Effector memory CD8-positive, alpha-beta T cell (primary cell): ENCODE data around the gene DYNC2LI1.

Source experiments
- ATAC-seq: fragments of 150-1000 bp; cut with Tn5 transposase; replicated peaks from 2 replicates; pipeline ENCODE4 v1.10.0; 2021; ENCODE audit warnings: mild to moderate bottlenecking, moderate library complexity
- DNase-seq, 3 experiments: peaks; one replicate each; pipeline ENCODE4 v3.0.0; 2021
- H3K27ac Mint-ChIP-seq, 2 donors: one replicate each; pipeline ENCODE4 v1.8.0; 2022; ENCODE audit warnings: mild to moderate bottlenecking in 2 of 2, mixed read lengths in 2 of 2, moderate library complexity in 2 of 2
- H3K27me3 Mint-ChIP-seq, 2 donors: one replicate each; pipeline ENCODE4 v1.8.0; 2022; ENCODE audit warnings: mixed read lengths in 2 of 2
- H3K36me3 Mint-ChIP-seq: one replicate; pipeline ENCODE4 v1.8.0; 2022; ENCODE audit warnings: mild to moderate bottlenecking, moderate library complexity, mixed read lengths; ENCODE audit not compliant: insufficient read depth
- H3K4me1 Mint-ChIP-seq, 2 donors: one replicate each; pipeline ENCODE4 v1.8.0; 2022; ENCODE audit warnings: low read depth in 2 of 2, mixed read lengths in 2 of 2
- H3K4me3 Mint-ChIP-seq, 2 donors: one replicate each; pipeline ENCODE4 v1.8.0; 2022; ENCODE audit warnings: mild to moderate bottlenecking in 2 of 2, mixed read lengths in 2 of 2, moderate library complexity in 2 of 2
- H3K9me3 Mint-ChIP-seq, 2 donors: one replicate each; pipeline ENCODE4 v1.8.0; 2022; ENCODE audit warnings: mixed read lengths in 2 of 2

DYNC2LI1 gene

DNA sequence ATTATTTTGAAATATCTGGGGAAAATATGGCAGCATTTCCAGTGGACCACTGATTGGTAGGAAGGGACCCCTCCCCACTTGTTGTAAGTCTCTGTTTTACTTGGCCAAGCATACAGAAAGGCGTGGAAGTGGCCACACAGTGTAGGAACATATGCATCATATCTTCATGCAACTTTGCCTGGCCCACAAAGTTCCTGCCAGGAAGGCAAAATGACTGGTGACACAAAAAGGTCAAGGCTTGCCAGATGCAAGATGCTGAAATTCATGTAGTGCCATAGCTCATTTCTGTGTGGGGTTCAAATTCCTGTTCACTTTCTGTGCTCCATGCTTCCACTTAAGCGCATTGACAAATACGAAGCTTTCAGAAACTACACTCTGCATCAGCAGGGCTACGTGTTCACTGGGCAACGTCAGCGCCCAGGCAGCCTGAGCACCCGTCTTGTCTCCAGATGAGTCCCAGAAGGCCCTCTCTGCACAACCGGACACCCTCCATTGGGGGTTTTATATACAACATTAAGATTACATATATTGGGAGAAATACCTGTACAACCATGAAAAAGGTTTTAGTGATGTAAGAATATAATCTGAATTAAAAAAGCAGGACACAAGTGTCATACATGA, 3.6 kb downstream of the DYNC2LI1 start:
- H3K9me3 Mint-ChIP-seq, result no peaks in the 10 kb centered on the region
- no peak overlapping the region for H3K27ac Mint-ChIP-seq

DNA sequence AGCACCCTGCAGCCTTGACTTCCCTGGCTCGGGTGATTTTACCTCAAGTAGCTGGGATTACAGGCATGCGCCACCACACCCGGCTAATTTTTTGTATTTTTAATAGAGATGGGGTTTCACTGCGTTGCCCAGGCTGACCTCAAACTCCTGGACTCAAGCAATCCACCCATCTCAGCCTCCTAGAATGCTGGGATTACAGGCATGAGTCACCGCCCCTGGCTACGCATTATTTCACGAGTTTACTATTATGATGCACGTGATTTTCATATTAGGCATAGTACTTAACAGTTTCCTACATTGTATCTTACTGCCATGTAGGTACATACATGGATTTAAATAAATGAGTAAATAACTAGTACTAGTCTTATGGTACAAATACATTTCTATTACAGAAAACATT, 4.4 kb downstream of the DYNC2LI1 start:
- ATAC-seq (no peak), DNase-seq (no peak)
- H3K4me1 Mint-ChIP-seq, result peaks cover 10 to 11% of the 10 kb centered on the region in 2 donors
- H3K4me3 Mint-ChIP-seq, result no peak overlapping the region
- H3K9me3 Mint-ChIP-seq, result no peaks in the 10 kb centered on the region
- H3K27ac Mint-ChIP-seq, result no peak overlapping the region
- H3K36me3 Mint-ChIP-seq, result no peaks in the 10 kb centered on the region
- no peaks in the 10 kb centered on the region for H3K27me3 Mint-ChIP-seq

More for the DNA sequence above, 3.6 kb downstream of the DYNC2LI1 start:
- H3K36me3 Mint-ChIP-seq, result no peaks in the 10 kb centered on the region
- DNase-seq (no peak), ATAC-seq (no peak)
- H3K27me3 Mint-ChIP-seq, result no peaks in the 10 kb centered on the region
- peaks cover 10 to 11% of the 10 kb centered on the region in 2 donors for H3K4me1 Mint-ChIP-seq
- no peak overlapping the region for H3K4me3 Mint-ChIP-seq

DNA sequence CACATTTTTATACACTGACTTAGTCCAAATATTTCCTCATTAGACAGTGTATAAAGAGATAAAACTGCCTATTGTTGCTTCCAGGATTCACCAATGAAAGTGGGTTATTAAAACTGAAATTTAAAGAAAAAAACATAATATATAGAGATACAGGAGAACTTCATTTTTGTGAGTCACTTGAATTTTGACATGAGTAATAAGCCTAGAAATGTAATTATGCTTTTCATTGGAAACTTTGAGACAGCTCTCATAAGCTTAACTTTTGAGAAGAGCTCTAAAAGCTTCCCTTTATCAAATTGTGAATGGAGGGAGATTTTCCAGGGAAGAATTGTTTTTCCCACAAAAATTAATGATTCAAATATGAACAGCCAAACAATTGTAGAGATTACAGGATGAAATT, 14.1 kb downstream of the DYNC2LI1 start:
- Mint-ChIP-seq H3K9me3 (no peaks in the 10 kb centered on the region), H3K4me1 (no peaks in the 10 kb centered on the region), H3K4me3 (no peak overlapping the region), H3K36me3 (no peaks in the 10 kb centered on the region), H3K27me3 (no peaks in the 10 kb centered on the region), H3K27ac (no peak overlapping the region)
- DNase-seq (no peak), ATAC-seq (no peak)

DNA sequence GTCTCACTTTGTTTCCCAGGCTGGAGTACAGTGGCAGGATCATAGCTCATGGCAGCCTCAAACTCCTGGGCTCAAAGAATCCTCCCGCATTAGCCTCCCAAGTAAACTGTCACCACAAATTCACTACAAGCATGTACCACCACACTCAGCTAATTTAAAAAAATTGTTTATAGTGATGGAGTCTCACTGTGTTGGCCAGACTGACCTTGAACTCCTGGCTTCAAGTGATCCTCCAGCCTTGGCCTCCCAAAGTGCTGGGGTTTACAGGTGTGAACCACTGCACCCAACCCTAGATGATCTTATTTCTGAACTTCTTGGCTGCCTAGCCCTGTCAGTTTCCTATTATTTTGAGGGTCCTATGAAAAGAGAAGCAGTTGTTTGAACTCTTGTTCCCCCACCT, 14.8 kb downstream of the DYNC2LI1 start:
- no peak for DNase-seq
- H3K4me3 Mint-ChIP-seq, result no peak overlapping the region
- no peaks in the 10 kb centered on the region for H3K9me3 Mint-ChIP-seq
- no peaks in the 10 kb centered on the region for H3K36me3 Mint-ChIP-seq
- H3K4me1 Mint-ChIP-seq, result no peaks in the 10 kb centered on the region
- H3K27me3 Mint-ChIP-seq, result no peaks in the 10 kb centered on the region
- no peak overlapping the region for H3K27ac Mint-ChIP-seq
- ATAC-seq, result no peak

DNA sequence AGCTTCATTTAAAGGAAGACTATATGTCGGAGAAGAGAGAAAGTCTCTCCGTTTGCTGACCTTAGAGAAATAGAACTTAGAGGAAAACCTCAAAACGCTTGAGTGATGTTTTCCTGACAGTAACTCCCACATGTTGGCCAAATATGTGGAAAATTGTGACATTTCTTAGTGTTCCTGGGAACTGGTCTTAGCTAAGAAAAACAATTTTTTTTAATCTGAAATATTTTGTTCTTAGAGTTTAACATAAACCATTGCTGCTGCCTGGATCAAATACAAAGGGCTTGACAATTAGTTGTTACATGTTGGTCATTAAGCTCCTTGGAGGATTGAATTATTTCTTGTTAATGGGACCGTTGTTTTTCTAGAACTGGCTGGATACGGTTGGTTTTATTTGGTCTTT, 16.3 kb downstream of the DYNC2LI1 start:
- no peak overlapping the region for H3K27ac Mint-ChIP-seq
- DNase-seq (no peak), ATAC-seq (no peak)
- peaks cover 3% of the 10 kb centered on the region for H3K36me3 Mint-ChIP-seq
- H3K27me3 Mint-ChIP-seq, result no peaks in the 10 kb centered on the region
- no peak overlapping the region for H3K4me3 Mint-ChIP-seq
- no peaks in the 10 kb centered on the region for H3K4me1 Mint-ChIP-seq
- no peaks in the 10 kb centered on the region for H3K9me3 Mint-ChIP-seq

DNA sequence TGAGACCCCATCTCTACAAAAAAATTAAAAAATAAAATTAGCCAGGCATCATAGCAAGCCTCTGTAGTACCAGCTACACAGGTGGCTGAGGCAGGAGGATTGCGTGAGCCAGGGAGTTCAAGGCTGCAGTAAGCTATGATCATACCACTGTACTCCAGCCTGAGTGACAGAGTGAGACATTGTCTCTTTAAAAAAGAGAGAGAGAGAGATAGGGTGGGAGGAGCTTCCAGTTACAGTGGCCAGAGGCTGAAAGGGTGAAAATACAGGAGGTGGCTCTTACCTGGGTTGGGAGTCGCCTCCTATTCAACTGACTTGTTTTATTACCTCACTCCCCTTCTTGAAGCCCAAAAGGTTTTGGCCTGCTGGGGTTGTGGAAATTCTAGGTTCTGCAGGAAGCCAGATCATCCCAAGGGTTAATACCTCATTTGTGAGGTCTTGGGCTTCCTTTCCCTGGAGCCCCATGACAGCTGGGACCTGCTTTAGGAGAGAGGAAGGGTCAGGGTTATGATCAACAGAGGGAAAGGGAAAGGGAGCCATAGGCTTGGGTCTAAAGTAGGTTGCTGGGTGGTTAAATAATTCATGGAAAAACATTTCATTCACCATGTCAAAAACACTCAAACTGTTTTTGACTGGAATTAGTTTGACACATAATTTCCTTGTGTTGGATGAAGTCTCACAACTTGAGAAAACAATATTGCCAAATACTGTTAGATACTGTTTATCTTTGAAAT, 17.4 kb downstream of the DYNC2LI1 start:
- H3K4me1 Mint-ChIP-seq, result no peaks in the 10 kb centered on the region
- no peaks in the 10 kb centered on the region for H3K9me3 Mint-ChIP-seq
- DNase-seq (no peak), ATAC-seq (no peak)
- no peak overlapping the region for H3K4me3 Mint-ChIP-seq
- peaks cover 6% of the 10 kb centered on the region for H3K36me3 Mint-ChIP-seq
- no peaks in the 10 kb centered on the region for H3K27me3 Mint-ChIP-seq
- H3K27ac Mint-ChIP-seq, result no peak overlapping the region

GRCh38 chr2:43792653-43793052, 18.8 kb downstream of the DYNC2LI1 start:
- H3K4me3 Mint-ChIP-seq, result no peak overlapping the region
- H3K36me3 Mint-ChIP-seq, result peaks cover 6% of the 10 kb centered on the region
- ATAC-seq (no peak), DNase-seq (no peak)
- no peaks in the 10 kb centered on the region for H3K4me1 Mint-ChIP-seq
- H3K27me3 Mint-ChIP-seq, result no peaks in the 10 kb centered on the region
- H3K27ac Mint-ChIP-seq, result no peak overlapping the region
- H3K9me3 Mint-ChIP-seq, result no peaks in the 10 kb centered on the region

DNA sequence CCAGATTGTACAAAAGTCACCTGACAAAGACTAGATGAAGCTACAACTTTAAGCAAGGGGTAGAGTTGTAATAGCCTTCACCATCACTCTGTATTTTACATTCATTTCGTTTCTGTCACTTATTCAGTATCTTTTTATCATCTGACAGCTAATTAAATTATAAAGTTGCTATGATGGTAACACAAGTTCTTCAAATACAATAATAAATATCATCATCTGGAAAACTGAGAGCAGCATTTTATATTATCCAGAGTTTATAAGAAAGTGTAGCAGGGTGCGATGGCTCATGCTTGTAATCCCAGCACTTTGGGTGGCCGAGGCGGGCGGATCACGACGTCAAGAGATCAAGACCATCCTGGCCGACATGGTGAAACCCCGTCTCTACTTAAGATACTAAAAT, 21.1 kb downstream of the DYNC2LI1 start:
- Mint-ChIP-seq H3K27ac (no peak overlapping the region), H3K27me3 (no peaks in the 10 kb centered on the region), H3K4me3 (no peak overlapping the region), H3K4me1 (no peaks in the 10 kb centered on the region), H3K36me3 (peaks cover 6% of the 10 kb centered on the region), H3K9me3 (no peaks in the 10 kb centered on the region)
- no peak for ATAC-seq
- no peak for DNase-seq

DNA sequence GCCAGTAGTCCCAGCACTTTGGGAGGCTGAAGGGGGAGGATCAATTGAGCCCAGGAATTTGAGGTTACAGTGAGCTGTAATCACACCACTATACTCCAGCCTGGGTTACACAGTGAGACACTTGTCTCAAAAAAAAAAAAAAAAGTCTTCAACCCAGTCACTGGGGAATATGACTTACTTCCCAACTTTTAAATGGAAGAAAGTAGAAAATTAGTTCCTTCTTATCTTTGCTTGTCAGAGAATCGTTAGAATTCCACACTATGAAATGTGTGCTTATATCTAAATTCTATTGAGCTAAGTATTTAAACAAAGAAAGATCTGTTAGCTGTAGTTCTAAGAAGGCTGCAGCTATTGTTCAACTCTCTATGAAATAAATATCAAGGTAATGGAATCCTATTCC, 22.4 kb downstream of the DYNC2LI1 start:
- H3K9me3 Mint-ChIP-seq, result no peaks in the 10 kb centered on the region
- no peak for DNase-seq
- no peak overlapping the region for H3K4me3 Mint-ChIP-seq
- no peak for ATAC-seq
- H3K36me3 Mint-ChIP-seq, result peaks cover 6% of the 10 kb centered on the region
- no peaks in the 10 kb centered on the region for H3K27me3 Mint-ChIP-seq
- H3K4me1 Mint-ChIP-seq, result no peaks in the 10 kb centered on the region
- H3K27ac Mint-ChIP-seq, result no peak overlapping the region

- no peaks in the 10 kb centered on the region for H3K4me1 Mint-ChIP-seq
- H3K9me3 Mint-ChIP-seq, result no peaks in the 10 kb centered on the region
- H3K36me3 Mint-ChIP-seq, result peaks cover 8% of the 10 kb centered on the region
- no peak for DNase-seq
- no peak for ATAC-seq
- no peak overlapping the region for H3K27ac Mint-ChIP-seq
- no peaks in the 10 kb centered on the region for H3K27me3 Mint-ChIP-seq
- no peak overlapping the region for H3K4me3 Mint-ChIP-seq
These were observed 24.5 kb downstream of the DYNC2LI1 start for GRCh38 chr2:43798300-43798699.

DNA sequence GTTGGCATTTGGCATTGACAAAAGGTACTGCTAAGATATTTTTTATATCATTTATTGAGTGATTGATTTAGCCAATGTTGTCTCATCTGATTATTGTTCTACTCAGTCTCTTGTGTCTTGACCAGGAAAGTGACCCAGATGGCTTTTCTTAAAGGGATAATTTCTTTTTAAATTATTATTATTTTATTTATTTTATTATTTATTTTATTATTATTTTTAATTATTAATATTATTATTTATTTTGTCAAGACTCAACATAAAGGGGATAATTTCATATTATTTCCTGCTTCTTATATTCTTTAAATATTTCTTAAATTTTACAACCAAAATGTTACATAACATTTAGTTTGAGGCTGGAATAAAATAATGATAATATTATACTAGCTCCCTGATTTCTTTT, 27.1 kb downstream of the DYNC2LI1 start:
- ATAC-seq (no peak), DNase-seq (no peak)
- H3K9me3 Mint-ChIP-seq, result no peaks in the 10 kb centered on the region
- H3K27ac Mint-ChIP-seq, result no peak overlapping the region
- H3K4me3 Mint-ChIP-seq, result no peak overlapping the region
- peaks cover 3% of the 10 kb centered on the region for H3K36me3 Mint-ChIP-seq
- no peaks in the 10 kb centered on the region for H3K4me1 Mint-ChIP-seq
- no peaks in the 10 kb centered on the region for H3K27me3 Mint-ChIP-seq

DNA sequence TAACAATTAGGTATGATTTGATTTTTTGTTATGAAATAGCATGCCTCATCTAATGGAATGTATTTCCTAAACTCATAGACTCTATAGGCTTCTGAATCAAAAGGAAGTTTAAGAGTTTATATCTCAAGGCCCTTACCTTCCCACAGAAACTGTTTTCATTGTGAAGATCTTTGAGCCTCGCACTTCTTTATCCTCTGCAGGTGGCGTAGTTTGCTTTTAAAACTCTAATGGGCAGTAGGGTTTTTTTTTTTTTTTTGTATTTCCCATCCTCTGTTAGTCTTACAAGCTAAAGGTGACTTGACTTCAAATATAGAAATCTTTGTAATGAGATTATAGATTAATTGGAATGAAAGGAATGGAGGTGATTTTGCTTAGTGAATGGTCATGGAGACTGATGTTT, 28.3 kb downstream of the DYNC2LI1 start:
- no peaks in the 10 kb centered on the region for H3K9me3 Mint-ChIP-seq
- no peaks in the 10 kb centered on the region for H3K4me1 Mint-ChIP-seq
- DNase-seq (no peak), ATAC-seq (no peak)
- no peak overlapping the region for H3K4me3 Mint-ChIP-seq
- peaks cover 3% of the 10 kb centered on the region for H3K36me3 Mint-ChIP-seq
- no peak overlapping the region for H3K27ac Mint-ChIP-seq
- no peaks in the 10 kb centered on the region for H3K27me3 Mint-ChIP-seq

DNA sequence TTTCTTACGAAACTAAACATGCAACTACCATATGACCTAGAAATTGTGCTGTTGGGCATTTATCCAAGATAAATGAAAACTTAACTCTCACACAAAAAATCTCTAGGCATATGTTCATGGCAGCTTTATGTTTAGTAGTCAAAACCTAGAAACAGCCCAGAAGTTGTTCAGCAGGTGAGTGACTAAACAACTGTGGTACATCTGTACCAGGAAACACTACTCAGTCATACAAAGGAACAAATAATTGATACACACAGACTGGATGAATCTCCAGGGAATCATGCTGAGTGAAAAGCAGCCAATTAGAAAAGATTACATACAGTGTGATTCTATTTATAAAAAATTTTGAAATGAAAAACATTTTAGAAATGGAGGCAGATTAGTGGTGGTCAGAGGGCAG, 29.3 kb downstream of the DYNC2LI1 start:
- H3K27me3 Mint-ChIP-seq, result no peaks in the 10 kb centered on the region
- ATAC-seq, result no peak
- H3K36me3 Mint-ChIP-seq, result peaks cover 3% of the 10 kb centered on the region
- no peaks in the 10 kb centered on the region for H3K4me1 Mint-ChIP-seq
- DNase-seq, result no peak
- H3K27ac Mint-ChIP-seq, result no peak overlapping the region
- H3K4me3 Mint-ChIP-seq, result no peak overlapping the region
- no peaks in the 10 kb centered on the region for H3K9me3 Mint-ChIP-seq

DNA sequence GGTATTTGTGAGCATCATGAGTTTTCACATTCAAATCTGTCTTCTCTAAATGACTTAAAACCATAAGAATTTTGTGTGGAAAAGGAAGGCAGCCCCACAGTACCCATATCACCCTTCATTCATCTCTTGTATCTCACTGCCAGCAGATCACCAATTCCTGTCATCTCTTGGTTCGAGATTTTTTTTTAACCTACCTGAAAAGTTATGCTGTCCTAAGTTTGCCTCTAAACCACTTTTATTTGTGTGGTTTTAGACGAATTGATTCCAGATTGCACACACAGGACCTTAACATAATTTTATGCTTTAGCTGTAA, 32.8 kb downstream of the DYNC2LI1 start:
- Mint-ChIP-seq H3K27ac (no peak overlapping the region), H3K9me3 (no peaks in the 10 kb centered on the region), H3K4me3 (no peak overlapping the region), H3K27me3 (no peaks in the 10 kb centered on the region), H3K4me1 (no peaks in the 10 kb centered on the region), H3K36me3 (peaks cover 3% of the 10 kb centered on the region)
- ATAC-seq (no peak), DNase-seq (no peak)
